Glomerular visceral epithelial cell (primary cell): ENCODE measurements around the gene POLR2F.
"Not testable (repeated sequence)": the region's sequence is repeated elsewhere in the genome, so short reads cannot be mapped to it uniquely, and the experiment has no call there.

Source experiments
- DNase-seq: peaks from one replicate; pipeline ENCODE4 v3.0.0-alpha.2; 2016; ENCODE audit errors: extremely low spot score

The POLR2F gene

GRCh38 chr22:37925330-37925729 lies 28.2 kb upstream of the POLR2F start:
- DNase-seq, result no peak

DNA sequence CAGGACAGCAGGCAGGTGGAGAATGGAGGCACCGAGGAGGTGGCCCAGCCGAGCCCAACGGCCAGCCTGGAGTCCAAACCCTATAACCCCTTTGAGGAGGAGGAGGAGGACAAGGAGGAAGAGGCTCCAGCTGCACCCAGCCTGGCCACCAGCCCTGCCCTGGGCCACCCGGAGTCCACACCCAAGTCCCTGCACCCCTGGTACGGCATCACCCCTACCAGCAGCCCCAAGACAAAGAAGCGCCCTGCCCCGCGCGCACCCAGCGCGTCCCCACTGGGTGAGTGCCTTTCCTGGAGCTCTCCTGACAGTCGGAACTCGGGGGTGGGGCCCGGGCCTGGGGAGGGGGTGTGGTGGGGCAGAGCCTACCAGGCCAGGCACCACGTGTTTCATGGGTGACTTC lies 27.7 kb upstream of the POLR2F start:
- DNase-seq, result no peak

- DNase-seq, result no peak
Measured at GRCh38 chr22:37926358-37926757, 27.1 kb upstream of the POLR2F start.

GRCh38 chr22:37926771-37927636 lies 26.5 kb upstream of the POLR2F start:
- no peak for DNase-seq

DNA sequence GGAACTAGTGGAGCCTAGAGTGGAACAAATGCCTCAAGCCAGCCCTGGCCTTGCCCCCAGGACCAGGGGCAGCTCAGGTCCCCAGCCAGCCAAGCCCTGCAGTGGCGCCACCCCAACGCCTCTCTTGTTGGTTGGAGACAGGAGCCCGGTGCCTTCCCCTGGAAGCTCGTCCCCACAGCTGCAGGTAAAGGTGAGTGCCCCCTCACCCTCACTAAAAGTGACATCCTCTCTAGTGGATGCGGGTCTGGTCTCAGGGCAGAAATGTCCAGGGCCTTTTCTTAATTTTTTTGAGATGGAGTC lies 25.9 kb upstream of the POLR2F start:
- no peak for DNase-seq

- no peak for DNase-seq
Measured at GRCh38 chr22:37929390-37929789, 24.1 kb upstream of the POLR2F start.

- no peak for DNase-seq
Measured at GRCh38 chr22:37930270-37930951, 23.1 kb upstream of the POLR2F start.

DNA sequence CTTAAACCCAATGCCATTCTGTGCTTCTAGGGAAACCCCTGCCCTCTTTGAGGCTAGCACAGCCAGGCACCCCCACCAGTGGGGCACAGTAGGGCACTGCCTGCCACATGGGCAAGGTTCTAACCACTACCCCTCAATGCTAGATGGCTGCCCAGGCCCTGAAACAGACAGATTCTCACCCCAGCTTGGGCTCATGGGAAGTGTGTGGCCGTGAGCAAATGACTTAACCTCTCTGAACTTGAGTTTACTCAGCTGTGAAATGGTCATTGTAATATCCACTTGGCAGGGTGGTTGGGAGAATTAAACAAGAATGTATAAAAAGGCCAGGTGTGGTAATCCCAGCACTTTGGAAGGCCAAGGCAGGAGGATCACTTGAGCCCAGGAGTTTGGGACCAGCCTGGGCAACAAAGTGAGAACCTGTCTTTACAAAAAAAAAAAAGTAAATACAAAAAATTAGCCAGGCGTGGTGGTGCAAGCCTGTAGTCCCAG lies 22.5 kb upstream of the POLR2F start:
- peak; percentile 11 for DNase-seq

DNA sequence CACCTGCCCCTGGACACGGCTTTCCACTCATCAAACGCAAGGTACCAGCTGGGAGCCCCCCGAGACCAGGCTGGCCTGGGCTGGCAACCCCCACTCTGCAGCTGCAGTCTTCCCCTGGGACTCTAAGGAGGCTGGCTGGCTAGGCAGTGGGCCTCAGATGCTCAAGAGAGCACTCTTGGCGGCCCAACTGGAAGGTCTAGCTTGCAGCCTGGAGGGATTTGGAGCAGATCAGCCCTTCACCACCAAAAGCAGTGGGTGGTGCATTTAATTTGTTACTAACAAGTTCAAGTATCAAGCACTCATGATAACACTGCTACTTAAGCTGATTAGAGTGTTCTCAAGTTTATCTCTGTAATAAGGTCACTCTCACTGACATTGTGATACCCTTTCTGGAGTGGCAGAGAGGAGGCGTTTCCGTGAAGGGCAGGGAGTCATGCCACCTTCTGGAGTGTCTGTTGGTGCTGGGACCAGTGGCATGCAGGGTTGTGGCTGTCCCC lies 21.6 kb upstream of the POLR2F start:
- DNase-seq, result no peak

DNA sequence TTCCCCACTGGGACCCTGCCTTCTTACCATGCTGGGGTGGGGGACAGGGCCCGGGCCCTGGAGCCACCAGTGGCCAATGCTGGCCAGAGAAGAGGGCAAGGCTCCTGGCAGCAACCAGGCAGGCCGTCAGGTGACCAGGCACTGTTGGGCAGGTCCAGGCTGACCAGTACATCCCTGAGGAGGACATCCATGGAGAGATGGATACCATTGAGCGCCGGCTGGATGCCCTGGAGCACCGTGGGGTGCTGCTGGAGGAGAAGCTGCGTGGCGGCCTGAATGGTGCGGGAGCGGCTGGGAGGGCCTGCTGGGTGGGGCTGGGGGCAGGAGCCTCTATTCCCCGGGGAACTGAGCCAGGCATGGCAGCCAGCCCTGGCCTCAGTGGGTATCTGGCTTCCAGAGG lies 21.1 kb upstream of the POLR2F start:
- DNase-seq, result no peak

- no peak for DNase-seq
Measured at GRCh38 chr22:37932821-37933578, 20.5 kb upstream of the POLR2F start.

DNA sequence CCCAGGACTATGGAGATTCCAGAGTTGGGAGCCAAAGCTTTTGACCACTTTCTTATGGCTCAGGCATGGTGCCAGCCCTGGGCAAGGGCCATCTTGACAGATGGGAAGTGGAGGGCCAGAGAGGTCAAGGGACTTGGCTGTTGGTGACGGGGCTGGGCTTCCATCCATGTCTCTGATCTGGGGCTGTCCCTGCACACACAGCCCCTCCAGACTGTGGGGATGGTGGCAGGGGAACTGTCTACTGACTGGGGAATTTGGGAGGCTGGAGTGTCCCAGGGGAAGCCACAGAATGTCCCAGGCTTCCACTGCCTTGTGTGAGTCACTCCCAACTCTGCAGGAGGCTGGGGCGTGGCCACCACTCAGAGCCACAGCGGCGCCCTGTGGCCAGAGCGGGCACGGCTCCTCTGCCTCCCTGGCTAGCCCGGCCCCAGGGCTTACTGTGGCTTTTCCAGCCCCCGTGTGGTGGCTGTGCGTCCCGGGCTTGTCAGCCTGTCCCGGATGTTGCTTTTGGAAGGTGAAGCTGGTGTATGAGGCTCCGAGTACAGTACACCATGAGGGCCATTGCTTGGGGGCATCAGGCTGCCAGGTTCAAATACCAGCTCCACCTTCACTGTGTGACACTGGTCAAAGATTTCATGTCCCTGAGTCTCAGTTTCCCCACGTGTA lies 19.7 kb upstream of the POLR2F start:
- peak; percentile 92 for DNase-seq

DNA sequence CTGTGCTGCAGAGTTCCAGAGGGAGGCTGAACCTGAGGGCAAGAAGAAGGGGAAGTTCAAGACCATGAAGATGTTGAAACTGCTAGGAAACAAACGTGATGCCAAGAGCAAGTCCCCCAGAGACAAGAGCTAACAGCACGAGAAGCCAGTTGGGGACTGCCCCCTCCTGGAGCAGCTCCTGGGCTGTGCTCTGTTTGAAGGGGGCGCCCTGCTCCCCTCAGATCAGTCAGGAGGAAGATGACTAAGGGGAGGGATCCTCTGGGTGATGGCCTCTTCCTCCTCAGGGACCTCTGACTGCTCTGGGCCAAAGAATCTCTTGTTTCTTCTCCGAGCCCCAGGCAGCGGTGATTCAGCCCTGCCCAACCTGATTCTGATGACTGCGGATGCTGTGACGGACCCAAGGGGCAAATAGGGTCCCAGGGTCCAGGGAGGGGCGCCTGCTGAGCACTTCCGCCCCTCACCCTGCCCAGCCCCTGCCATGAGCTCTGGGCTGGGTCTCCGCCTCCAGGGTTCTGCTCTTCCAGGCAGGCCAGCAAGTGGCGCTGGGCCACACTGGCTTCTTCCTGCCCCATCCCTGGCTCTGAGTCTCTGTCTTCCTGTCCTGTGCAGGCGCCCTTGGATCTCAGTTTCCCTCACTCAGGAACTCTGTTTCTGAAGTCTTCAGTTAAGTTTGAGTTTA lies 12.7 kb upstream of the POLR2F start:
- DNase-seq, result no peak

DNA sequence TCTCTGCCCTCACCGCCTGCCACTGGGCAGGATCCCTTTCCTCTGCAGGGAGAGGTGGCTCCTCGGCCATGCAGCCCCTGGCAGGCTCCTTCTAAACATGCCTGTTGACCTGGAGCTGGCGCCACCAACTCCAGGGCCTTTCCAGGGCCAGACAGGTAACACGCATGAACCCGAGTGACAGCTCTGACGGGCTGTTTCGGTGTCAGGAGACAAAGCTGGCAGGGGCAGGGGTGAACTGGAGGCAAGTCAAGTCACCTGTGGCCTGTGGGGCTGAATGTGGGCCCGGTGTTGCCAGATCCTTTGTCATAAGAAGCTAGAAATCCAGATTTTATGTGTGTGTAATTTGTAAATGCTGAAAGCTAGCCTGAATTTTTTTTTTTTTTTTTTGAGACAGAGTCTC lies 11.4 kb upstream of the POLR2F start:
- no peak for DNase-seq

DNA sequence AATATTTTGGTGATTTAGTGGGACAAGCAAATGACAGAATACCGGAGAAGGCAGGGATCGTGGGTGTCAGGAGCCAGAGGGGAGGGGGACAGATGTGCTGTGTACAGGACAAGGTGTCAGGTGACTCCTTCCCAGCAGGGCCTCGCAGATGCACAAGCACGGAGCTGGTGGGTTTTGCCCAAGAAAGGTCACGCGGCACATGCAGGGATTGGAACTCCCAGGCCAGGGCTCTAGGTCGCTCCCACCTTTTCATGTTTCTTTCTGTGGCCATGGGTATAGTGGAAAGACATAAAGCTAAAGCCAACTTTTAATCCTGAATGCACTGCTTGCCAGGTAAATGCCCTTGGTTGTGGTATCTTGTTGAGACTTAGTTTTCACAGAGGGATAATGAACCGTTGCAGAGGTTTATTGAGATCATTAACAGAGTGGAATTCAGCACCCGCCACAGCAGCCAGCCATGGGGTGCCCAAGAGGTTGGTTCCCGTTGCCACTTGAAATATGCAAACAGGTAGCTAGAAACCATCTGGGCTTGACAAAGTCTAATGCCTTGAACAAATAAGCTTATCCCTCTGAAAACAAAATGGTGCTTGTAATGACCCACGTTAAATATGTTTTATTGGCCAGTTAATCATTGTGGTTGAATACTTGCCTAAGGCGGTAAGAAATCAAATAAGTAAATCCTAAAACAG lies 10.2 kb upstream of the POLR2F start:
- no peak for DNase-seq

GRCh38 chr22:37943825-37944198 lies 9.7 kb upstream of the POLR2F start:
- DNase-seq, result no peak

DNA sequence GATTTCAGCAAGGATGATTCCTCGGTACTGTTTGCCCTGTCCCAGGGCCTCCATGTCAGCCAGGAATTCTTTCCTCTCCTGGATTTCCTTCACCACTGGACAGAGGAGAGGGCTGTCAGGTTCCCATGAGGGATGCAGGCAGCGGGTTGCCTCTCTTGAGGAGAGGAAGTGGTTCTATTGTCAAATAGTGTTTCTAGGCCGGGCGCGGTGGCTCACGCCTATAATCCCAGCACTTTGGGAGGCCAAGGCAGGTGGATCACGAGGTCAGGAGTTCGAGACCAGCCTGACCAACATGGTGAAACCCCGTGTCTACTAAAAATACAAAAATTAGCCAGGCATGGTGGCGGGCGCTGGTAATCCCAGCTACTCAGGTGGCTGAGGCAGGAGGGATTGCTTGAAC lies 9.1 kb upstream of the POLR2F start:
- not testable (repeated sequence) for DNase-seq

DNA sequence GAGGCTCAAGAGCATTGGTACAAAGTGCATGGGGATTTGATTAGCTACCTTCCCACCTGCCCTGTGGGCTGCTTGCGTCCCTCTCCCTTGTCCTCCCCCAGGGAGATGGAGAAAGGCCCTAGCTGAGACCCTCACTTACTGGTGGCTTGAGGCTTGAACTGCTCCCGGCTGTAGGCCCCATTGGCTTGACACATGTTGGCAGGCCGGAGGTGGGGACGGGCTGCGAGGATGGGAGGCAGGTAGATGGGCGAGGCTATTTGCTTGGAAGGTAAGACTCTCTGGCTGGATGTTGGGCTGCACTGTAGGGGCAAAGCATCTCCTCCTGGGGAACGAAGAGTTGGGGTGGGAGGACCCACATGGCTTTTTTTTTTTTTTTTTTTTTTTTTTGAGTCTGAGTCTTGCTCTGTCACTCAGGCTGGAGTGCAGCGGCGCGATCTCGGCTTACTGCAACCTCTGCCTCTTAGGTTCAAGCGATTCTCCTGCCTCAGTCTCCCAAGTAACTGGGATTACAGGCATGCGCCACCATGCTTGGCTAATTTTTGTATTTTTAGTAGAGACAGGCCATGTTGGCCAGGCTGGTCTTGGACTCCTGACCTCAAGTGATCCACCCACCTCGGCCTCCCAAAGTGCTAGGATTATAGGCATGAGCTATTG lies 6.2 kb upstream of the POLR2F start:
- not testable (repeated sequence) for DNase-seq

- DNase-seq, result no peak
Measured at GRCh38 chr22:37951305-37951704, 2.2 kb upstream of the POLR2F start.

- DNase-seq, result not testable (repeated sequence)
Measured at GRCh38 chr22:37952629-37953028, 870 bp upstream of the POLR2F start.
